ENCODE results near the gene ELANE.

DNA sequence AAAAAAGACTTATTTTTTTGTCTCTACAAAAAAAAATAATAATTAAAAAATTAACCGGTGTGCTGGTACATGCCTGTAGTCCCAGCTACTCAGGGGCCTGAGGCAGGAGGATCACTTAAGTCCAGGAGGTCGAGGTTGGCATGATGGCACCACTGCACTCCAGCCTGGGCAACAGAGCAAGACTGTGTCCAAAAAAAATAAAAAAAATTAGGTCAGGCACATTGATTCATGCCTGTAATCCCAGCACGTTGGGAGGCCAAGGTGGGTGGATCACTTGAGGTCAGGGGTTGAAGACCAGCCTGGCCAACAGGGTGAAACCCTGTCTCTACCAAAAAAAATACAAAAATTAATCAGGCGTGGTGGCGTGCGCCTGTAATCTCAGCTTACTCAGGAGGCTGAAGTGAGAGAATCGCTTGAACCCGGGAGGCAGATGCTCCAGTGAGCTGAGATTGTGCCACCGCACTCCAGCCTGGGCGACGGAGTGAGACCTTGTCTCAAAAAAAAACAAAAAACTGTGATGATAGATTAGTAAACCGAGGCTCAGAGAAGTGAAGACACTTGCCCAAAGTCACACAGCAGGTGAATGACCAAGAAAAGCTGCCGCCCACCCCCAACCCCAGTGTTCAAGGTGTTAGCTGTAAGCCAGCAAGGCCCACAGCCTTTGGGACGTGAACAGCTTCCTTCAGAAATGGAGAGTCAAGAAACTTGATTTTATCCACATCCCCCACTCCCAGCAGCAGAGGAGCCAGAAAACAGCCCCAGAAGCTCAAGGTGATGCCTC is 50.5 kb downstream of the ELANE start:
- TF ChIP-seq CTCF (IDR thresholded peaks at IDR 0.05 in 8 of 11, conservative IDR thresholded peaks at IDR 0.05 in 3 of 11) (no peak), POLR2AphosphoS5 (IDR thresholded peaks at IDR 0.05) (no peak)
